IPS-18a (cell line): ENCODE results near the gene ICE1.
"Not testable (repeated sequence)": the region's sequence is repeated elsewhere in the genome, so short reads cannot be mapped to it uniquely, and the experiment has no call there.

Source experiments
- H3K27ac ChIP-seq: one replicate; pipeline ENCODE4 v1.5.1; 2013; ENCODE audit warnings: low read length
- H3K27me3 ChIP-seq: one replicate; pipeline ENCODE4 v1.6.1; 2013; ENCODE audit warnings: mild to moderate bottlenecking, low read length; ENCODE audit not compliant: control insufficient read depth, insufficient read depth
- H3K36me3 ChIP-seq: one replicate; pipeline ENCODE4 v1.6.1; 2013; ENCODE audit warnings: low read depth, low read length; ENCODE audit not compliant: control insufficient read depth
- H3K4me1 ChIP-seq: one replicate; pipeline ENCODE4 v1.6.1; 2013; ENCODE audit warnings: low read depth, low read length; ENCODE audit not compliant: control insufficient read depth
- H3K4me3 ChIP-seq: one replicate; pipeline ENCODE4 v1.5.1; 2013; ENCODE audit warnings: low read length
- H3K9ac ChIP-seq: one replicate; pipeline ENCODE4 v1.6.1; 2013; ENCODE audit warnings: mild to moderate bottlenecking, low read length, moderate library complexity
- H3K9me3 ChIP-seq: one replicate; pipeline ENCODE4 v1.6.1; 2013; ENCODE audit warnings: low read depth, low read length; ENCODE audit not compliant: control insufficient read depth

Gene ICE1

DNA sequence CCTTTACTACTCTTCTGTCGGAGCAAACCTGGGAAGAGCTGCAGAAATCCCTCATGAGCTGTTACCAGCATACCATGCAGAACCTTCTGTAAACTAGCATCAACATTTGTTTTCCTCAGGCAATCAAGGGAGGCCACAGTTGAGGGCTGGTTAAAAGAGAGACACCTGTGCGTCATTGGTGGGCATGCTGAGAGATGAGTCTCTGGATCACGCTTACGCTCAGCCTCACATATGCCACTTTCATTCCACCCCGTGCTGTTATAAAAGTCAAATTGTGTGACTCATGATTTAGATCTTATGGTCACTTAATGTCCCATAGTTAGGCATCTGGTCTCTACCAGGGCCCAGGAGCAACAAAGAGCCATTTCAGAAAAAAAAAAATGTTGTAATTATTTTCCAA lies 18.1 kb upstream of the ICE1 start:
- Histone ChIP-seq H3K27ac (no peak overlapping the region), H3K9me3 (peaks cover 9% of the 10 kb centered on the region), H3K4me1 (peaks cover 8% of the 10 kb centered on the region), H3K36me3 (no peaks in the 10 kb centered on the region), H3K9ac (no peak overlapping the region), H3K27me3 (no peaks in the 10 kb centered on the region), H3K4me3 (no peak overlapping the region)

DNA sequence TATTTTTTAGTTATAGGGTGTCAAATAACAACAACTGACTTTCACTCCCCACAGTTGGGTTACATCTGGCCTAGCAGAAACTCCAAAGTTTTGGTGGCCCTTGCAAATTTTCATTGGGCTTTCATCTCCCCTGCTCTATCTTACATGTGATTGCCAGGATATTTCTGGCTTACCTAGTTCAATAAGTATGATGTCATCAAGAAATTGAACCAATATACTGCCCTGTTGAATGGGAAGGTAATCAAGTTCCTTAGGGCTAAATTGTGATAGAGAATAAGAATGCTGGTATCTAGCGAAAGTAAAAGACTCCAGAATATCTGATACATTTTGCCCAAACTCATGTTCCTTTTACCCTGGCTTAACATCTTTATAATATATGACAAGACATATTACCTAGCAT lies 17.0 kb upstream of the ICE1 start:
- Histone ChIP-seq H3K4me3 (no peak overlapping the region), H3K27me3 (no peaks in the 10 kb centered on the region), H3K9me3 (peaks cover 16% of the 10 kb centered on the region), H3K36me3 (no peaks in the 10 kb centered on the region), H3K4me1 (peaks cover 8% of the 10 kb centered on the region), H3K27ac (no peak overlapping the region), H3K9ac (no peak overlapping the region)

DNA sequence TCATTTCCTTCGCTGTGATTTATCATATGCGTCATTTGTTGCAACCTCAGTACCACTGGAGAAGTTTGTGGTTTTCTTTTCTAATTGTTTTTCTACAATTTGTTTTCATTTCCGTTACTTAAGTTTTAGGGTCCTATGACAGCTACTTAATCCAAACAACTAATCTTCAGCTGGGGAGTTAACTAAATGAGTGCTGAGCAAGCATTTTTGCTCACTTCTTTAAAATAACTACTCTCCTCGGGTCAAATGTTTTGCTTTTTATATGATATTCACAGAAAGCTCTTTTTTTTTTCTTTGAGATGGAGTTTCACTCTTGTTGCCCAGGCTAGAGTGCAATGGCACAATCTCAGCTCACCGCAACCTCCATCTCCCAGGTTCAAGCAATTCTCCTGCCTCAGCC lies 14.6 kb upstream of the ICE1 start:
- Histone ChIP-seq H3K4me1 (peaks cover 8% of the 10 kb centered on the region), H3K9ac (no peak overlapping the region), H3K27ac (no peak overlapping the region), H3K36me3 (no peaks in the 10 kb centered on the region), H3K27me3 (no peaks in the 10 kb centered on the region), H3K9me3 (peaks cover 16% of the 10 kb centered on the region), H3K4me3 (no peak overlapping the region)

DNA sequence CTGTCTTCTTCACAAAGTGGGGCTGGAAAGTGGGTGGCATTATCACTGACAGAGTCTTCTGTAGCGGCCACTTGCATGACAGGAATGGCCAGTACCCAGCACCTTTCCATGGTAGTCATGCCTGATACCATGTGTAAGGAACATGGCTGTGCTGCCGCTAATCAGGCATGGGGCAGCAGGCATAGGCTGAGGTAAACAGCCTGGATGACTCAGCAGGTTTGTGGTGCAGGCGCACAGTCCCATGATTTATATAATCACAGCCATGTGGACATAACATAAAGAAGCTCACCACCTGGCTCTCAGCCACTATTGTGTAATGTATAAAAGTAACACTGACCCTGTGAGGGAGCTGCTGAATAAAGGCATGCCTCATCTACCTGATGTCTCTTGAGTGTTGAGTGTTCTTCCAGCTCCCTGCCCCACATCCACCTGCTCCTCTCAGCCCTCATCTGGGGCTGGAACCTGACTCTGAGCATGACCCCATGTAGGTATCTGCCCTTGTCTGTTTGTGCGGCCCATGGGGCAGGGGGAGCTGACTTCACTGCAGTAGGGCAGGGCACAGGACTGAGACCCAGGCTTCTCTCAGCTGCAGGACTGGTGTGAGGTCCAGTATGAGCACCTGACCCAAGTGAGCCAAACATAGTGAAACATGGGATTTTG lies 13.2 kb upstream of the ICE1 start:
- H3K27ac ChIP-seq: no peak overlapping the region

DNA sequence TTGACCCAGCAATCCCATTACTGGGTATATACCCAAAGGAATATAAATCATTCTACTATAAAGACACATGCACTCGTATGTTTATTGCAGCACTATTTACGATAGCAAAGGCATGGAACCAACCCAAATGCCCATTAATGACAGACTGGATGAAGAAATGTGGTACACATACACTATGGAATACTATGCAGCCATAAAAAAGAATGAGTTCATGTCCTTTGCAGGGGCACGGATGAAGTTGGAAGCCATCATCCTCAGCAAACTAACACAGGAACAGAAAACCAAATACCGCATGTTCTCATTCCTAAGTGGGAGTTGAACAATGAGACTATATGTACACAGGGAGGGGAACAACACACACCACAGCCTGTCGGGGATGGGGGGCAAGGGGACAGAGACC lies 8.6 kb upstream of the ICE1 start:
- not testable (repeated sequence) for H3K9ac ChIP-seq, H3K4me1 ChIP-seq, H3K36me3 ChIP-seq

More for the DNA sequence above, 13.2 kb upstream of the ICE1 start:
- H3K27me3 ChIP-seq: no peaks in the 10 kb centered on the region
- H3K4me1 ChIP-seq: no peaks in the 10 kb centered on the region
- no peak overlapping the region for H3K4me3 ChIP-seq
- peaks cover 16% of the 10 kb centered on the region for H3K9me3 ChIP-seq
- no peak overlapping the region for H3K9ac ChIP-seq
- H3K36me3 ChIP-seq: no peaks in the 10 kb centered on the region

DNA sequence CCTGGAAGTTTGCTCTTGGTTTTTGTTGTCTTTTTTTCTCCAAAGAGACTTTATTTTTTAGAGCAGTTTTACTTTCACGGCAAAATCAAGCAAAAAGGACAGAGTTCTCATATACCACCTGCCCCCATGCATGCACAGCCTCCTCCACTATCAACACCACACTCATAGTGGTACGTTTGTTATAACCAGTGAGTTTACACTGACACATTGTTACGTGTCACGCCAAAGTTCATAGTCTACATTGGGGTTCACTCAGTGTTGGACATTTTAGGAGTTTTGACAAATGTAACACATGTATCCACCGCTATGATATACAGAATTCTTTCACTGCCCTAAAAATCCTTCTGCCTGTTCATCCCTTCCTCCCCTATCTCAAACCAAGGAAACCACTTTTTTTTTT lies 7.5 kb upstream of the ICE1 start:
- H3K4me3 ChIP-seq: no peak overlapping the region
- H3K36me3 ChIP-seq: no peaks in the 10 kb centered on the region
- no peaks in the 10 kb centered on the region for H3K27me3 ChIP-seq
- H3K9me3 ChIP-seq: peaks cover 1% of the 10 kb centered on the region
- H3K9ac ChIP-seq: no peak overlapping the region
- peaks cover 6% of the 10 kb centered on the region for H3K4me1 ChIP-seq
- no peak overlapping the region for H3K27ac ChIP-seq

More for the DNA sequence above, 8.6 kb upstream of the ICE1 start:
- peaks cover 11% of the 10 kb centered on the region for H3K9me3 ChIP-seq
- H3K4me3 ChIP-seq, H3K27ac ChIP-seq, H3K27me3 ChIP-seq: not testable (repeated sequence)

DNA sequence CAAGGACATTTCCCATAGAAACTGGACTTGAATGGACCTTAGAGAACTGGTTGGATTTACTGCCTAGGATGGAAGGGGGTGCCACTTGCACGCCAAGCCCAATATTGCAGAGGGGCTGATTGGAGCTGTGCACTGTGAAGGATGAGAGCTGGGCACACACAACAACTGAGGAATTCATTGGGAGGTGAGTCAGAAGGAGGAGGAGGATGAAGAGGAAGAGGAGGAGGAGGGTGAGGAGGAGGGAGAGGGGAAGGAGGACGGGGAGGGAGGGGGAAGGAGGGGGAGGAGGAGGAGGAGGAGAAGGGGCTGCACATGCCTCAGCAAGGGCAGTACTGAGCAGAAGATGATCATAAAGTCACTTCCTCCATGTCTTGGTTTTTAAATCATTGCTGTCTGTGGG lies 5.7 kb upstream of the ICE1 start:
- Histone ChIP-seq H3K27ac (no peak overlapping the region), H3K4me1 (peaks cover 14% of the 10 kb centered on the region), H3K36me3 (no peaks in the 10 kb centered on the region), H3K27me3 (no peaks in the 10 kb centered on the region), H3K9me3 (no peaks in the 10 kb centered on the region), H3K4me3 (no peak overlapping the region), H3K9ac (no peak overlapping the region)

DNA sequence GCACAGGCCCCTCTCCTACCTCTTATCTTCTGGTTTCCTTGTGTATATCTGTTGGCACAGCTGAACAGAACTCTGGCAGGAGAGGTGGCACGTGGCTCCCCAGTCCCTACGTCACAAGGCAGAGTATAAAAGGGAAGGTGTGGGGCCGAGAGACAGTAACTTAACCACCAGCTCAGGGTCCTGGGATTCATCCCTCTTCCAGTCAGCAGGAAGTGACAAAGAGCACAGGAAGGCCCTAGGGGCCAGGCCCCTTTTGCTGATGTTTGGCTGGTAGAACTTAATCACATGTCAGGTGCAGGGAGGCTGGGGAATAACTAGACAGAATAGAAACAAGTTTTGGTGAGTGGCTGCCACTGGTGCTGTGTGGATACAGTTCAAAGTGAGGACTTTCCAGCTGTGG lies 4.5 kb upstream of the ICE1 start:
- H3K4me3 ChIP-seq: no peak overlapping the region
- peaks cover 14% of the 10 kb centered on the region for H3K4me1 ChIP-seq
- H3K9ac ChIP-seq: no peak overlapping the region
- no peaks in the 10 kb centered on the region for H3K36me3 ChIP-seq
- no peak overlapping the region for H3K27ac ChIP-seq
- H3K9me3 ChIP-seq: no peaks in the 10 kb centered on the region
- no peaks in the 10 kb centered on the region for H3K27me3 ChIP-seq

DNA sequence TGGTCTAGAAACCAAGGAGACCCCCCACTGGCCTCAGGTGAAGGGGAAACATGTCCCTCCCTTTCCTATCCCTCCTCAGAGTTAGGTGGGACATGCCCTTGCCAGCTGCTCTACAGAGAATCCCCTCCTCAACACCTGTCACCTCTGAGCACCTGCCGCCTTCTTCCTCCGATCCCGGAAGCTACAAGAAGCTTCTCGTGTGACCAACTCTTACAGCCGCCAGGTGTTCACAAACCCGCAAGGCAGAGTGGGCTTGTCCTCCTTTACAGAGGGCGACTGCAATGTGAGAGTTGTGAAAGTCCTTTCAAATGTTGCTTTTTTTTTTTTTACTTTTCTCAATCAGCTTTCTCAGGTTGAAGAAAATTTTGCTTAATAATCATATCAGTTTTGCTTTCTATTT lies 3.7 kb upstream of the ICE1 start:
- no peak overlapping the region for H3K4me3 ChIP-seq
- H3K27me3 ChIP-seq: no peaks in the 10 kb centered on the region
- H3K36me3 ChIP-seq: no peaks in the 10 kb centered on the region
- H3K4me1 ChIP-seq: peaks cover 18% of the 10 kb centered on the region
- no peak overlapping the region for H3K9ac ChIP-seq
- H3K9me3 ChIP-seq: no peaks in the 10 kb centered on the region
- no peak overlapping the region for H3K27ac ChIP-seq

DNA sequence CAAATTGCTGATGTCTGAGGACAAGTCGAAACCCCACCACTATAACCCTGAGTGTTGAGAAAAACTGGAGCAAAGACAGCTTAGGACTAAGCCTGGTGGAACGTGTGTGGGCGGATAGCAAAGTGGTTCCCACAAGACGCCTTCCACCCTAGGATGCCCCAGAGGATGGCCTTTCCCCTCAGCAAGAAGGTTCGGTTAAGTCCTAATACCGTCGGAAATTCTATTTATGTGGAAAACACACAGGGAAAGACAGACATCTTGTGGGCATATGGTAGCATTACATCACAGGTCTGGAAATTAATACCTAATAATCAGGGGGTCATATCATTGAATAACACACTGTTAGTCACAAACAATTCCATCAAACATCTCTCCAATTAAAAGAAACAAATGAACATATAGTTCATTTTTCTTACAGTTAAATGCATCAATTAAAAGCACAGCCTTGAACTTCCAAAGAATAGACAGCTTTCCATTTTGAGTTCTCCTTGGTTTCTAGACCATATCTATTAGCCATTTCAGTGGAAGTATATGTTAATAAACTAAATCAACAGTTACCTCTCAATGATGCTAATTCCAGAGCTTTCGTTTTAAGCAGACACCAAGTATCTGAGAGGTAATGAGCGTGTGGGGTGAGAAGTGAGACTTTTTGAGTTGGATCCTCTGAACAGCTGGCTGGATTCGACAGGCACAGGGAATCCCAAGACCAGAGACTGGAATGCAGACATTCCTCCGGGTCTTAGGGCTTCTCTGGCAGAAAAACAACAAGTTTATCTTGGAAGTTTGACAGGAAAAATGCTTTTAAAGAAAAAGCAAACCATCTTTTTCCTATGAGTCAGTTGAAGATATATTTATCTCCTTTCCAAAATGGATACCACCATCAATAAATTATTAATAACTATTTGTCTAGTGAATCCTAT lies 2.9 kb upstream of the ICE1 start:
- Histone ChIP-seq H3K9ac (no peak overlapping the region), H3K36me3 (no peaks in the 10 kb centered on the region), H3K9me3 (no peaks in the 10 kb centered on the region), H3K27me3 (no peaks in the 10 kb centered on the region), H3K4me3 (no peak overlapping the region), H3K4me1 (peaks cover 20% of the 10 kb centered on the region), H3K27ac (no peak overlapping the region)

DNA sequence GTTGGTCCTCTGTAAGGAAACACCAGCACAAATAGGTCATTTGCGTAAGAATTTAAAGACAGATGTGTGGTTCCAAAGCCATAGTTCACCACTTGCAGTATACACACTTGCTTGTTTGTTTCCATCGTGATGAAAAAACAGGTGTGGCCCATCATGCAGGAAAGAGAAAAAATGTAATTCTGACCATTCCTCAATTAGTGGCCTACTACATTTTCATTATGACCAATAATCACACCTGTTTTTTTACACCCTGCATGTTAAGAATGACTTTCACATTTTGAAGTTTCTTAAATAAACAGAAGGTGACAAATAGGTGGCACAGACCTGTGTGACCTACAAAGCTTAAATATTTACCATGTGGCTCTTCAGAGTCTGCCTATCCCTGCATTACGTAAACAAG lies 2.2 kb upstream of the ICE1 start:
- Histone ChIP-seq H3K4me3 (no peak overlapping the region), H3K27me3 (no peaks in the 10 kb centered on the region), H3K9me3 (no peaks in the 10 kb centered on the region), H3K9ac (no peak overlapping the region), H3K36me3 (no peaks in the 10 kb centered on the region), H3K4me1 (peaks cover 20% of the 10 kb centered on the region), H3K27ac (no peak overlapping the region)
